ENCODE data around the gene PSORS1C2.

DNA sequence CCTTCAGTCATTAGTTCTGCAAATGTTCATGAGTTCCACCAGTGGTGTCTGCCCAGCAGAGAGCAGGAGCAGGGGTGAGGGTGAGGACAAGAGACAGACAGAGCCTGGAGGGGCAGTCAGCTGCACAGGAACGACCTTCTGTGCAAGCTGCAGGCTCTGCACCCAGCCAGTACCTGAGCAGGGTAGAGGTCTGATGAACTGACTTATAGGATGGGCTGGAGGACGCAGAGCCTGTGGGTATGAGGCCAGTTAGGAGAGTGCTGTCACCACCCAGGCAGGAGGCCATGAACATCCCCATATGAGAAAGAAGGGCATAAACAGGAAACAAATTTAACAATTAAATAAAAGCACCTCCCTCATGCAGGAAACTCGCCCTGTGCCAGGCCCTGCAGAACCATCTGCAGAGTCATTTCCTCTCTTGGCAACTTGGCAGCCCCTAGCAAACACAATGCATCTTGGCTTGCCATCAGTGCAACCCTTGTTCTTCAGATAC, 44.4 kb downstream of the PSORS1C2 start:
- no peak for TF ChIP-seq CTCF (optimal IDR thresholded peaks at IDR 0.05 in 1 of 3, IDR thresholded peaks at IDR 0.05 in 1 of 3, conservative IDR thresholded peaks at IDR 0.05 in 1 of 3; ENCODE audit: extremely low read depth in 1 of 3, insufficient read depth in 2 of 3, low read length in 3 of 3)
- TF ChIP-seq EZH2 (IDR thresholded peaks at IDR 0.05; ENCODE audit: low read length), result no peak

Measured in keratinocyte (primary cell).